Lung (tissue), 12 donors: ENCODE results near the gene HSD17B7. TPM values are rescaled to one million over a fixed set of nuclear protein-coding genes. Genes with fewer than 3 reads are reported as not detected.
"Not testable (repeated sequence)": the region's sequence is repeated elsewhere in the genome, so short reads cannot be mapped to it uniquely, and the experiment has no call there.

ENCODE experiments used
- ATAC-seq: fragments of 200-7000 bp; cut with Tn5 transposase; one replicate; pipeline ENCODE4 v1.9.1; 2020; ENCODE audit warnings: moderate number of reproducible peaks; ENCODE audit not compliant: insufficient read depth, low FRiP score
- DNase-seq, 3 donors: peaks; one replicate each; pipeline ENCODE4 v3.0.0-alpha.2; 2013 to 2017
- H3K27ac ChIP-seq, 2 donors: one replicate each; pipeline ENCODE4 v1.5.1; 2013; ENCODE audit warnings: mild to moderate bottlenecking in 2 of 2, moderate library complexity in 2 of 2, control low read depth in 1 of 2, inconsistent platforms in 1 of 2, low read depth in 1 of 2, low read length in 1 of 2
- H3K27me3 ChIP-seq, 3 donors: one replicate each; pipeline ENCODE4 v1.5.1; 2013; ENCODE audit warnings: low read length in 2 of 3; ENCODE audit not compliant: control insufficient read depth in 3 of 3, insufficient read depth in 3 of 3
- H3K36me3 ChIP-seq, 4 donors: one replicate each; pipeline ENCODE4 v1.5.1; 2013; ENCODE audit warnings: low read length in 4 of 4, mild to moderate bottlenecking in 1 of 4, moderate library complexity in 1 of 4; ENCODE audit not compliant: control insufficient read depth in 4 of 4, insufficient read depth in 4 of 4
- H3K4me1 ChIP-seq, 5 donors: one replicate each; pipeline ENCODE4 v1.5.1; 2013; ENCODE audit warnings: low read length in 5 of 5, mild to moderate bottlenecking in 2 of 5, moderate library complexity in 1 of 5; ENCODE audit not compliant: control insufficient read depth in 5 of 5, insufficient read depth in 5 of 5
- H3K4me3 ChIP-seq: one replicate; pipeline ENCODE4 v1.5.1; 2013; ENCODE audit warnings: mild to moderate bottlenecking, control low read depth, moderate library complexity
- H3K9ac ChIP-seq, 2 donors: one replicate each; pipeline ENCODE4 v1.5.1; 2013; ENCODE audit warnings: low read length in 2 of 2, control low read depth in 1 of 2; ENCODE audit not compliant: insufficient read depth in 1 of 2
- H3K9me3 ChIP-seq, 4 donors: one replicate each; pipeline ENCODE4 v1.5.1; 2013; ENCODE audit warnings: low read length in 3 of 4, mild to moderate bottlenecking in 1 of 4, moderate library complexity in 1 of 4; ENCODE audit not compliant: control insufficient read depth in 4 of 4, insufficient read depth in 3 of 4
- WGBS, 2 donors: extraction: QIAGEN DNeasy Blood & Tissue Kit; methylation state at CpG; one replicate each; pipeline ENCODE4 v1.1.7; 2013; 5-methylcytosine and 5-hydroxymethylcytosine counted together
- polyA plus RNA-seq, 2 donors: library from polyadenylated mRNA; stranded (reverse); fragments of 200-250 nt; gene quantifications; one replicate each; pipeline ENCODE4 v1.2.1, GENCODE V29; 2013
- total RNA-seq, 2 donors: library from RNA; depleted of rRNA in 1 of 2; stranded (reverse); fragments of >200 nt in 1 of 2; gene quantifications; one replicate each; pipeline ENCODE4 v1.2.1, GENCODE V29; 2014 to 2021
- TF ChIP-seq, protein P1 (sequence below): IDR thresholded peaks from 2 replicates; pipeline ENCODE4 v1.5.1; 2012; ENCODE audit warnings: mild to moderate bottlenecking; ENCODE audit errors: control extremely low read depth, extremely low read depth
- donor health status: control.
- donor health status: control.
- donor health status: Bipolar disorder and iron deficiency.
- donor health status: healthy.
- donor health status: DM: yes; HTN: yes; CAD: no.

Gene HSD17B7
- total and polyA plus RNA-seq, 4 donors, result 23.4 to 53.7 (median 37.1) TPM

GRCh38 chr1:162774007-162774406 is 16.5 kb upstream of the HSD17B7 start:
- Histone ChIP-seq H3K9me3 (peaks cover 0 to 2% (median 0%) of the 10 kb centered on the region in 4 donors), H3K27ac (no peak overlapping the region), H3K4me1 (no peaks in the 10 kb centered on the region), H3K27me3 (no peaks in the 10 kb centered on the region), H3K36me3 (peaks cover 2 to 30% (median 10%) of the 10 kb centered on the region in 4 donors), H3K4me3 (no peak overlapping the region), H3K9ac (no peak overlapping the region)
- no peak for ATAC-seq
- TF ChIP-seq, protein P1, sequence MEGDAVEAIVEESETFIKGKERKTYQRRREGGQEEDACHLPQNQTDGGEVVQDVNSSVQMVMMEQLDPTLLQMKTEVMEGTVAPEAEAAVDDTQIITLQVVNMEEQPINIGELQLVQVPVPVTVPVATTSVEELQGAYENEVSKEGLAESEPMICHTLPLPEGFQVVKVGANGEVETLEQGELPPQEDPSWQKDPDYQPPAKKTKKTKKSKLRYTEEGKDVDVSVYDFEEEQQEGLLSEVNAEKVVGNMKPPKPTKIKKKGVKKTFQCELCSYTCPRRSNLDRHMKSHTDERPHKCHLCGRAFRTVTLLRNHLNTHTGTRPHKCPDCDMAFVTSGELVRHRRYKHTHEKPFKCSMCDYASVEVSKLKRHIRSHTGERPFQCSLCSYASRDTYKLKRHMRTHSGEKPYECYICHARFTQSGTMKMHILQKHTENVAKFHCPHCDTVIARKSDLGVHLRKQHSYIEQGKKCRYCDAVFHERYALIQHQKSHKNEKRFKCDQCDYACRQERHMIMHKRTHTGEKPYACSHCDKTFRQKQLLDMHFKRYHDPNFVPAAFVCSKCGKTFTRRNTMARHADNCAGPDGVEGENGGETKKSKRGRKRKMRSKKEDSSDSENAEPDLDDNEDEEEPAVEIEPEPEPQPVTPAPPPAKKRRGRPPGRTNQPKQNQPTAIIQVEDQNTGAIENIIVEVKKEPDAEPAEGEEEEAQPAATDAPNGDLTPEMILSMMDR, result no peak
- no peak for DNase-seq

DNA sequence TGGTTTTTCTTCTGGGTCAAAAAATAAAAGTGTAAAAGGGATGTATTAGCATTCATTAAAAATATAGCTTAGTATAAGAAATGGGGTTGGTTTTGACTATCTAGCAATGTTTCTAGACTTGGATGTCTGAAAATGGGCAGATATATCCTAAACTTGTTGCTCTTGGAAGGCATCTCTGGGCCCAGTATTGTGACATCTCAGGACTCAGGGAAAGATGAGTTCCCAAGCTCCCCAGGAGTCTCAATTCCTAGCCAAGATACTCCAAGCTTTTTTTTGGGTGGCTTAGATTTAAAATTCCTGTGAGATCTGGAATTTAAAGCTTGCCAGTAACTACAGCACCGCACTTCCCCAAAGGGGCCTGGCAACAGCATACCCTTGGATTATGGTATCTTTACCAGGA is 11.5 kb upstream of the HSD17B7 start:
- TF ChIP-seq, protein P1, result no peak
- 94 to 99% methylated on average over 1 of the region's 1 CpG for WGBS, 2 donors
- no peaks in the 10 kb centered on the region for H3K9me3 ChIP-seq
- ATAC-seq (no peak), DNase-seq (no peak)
- H3K9ac ChIP-seq, result no peak overlapping the region
- no peaks in the 10 kb centered on the region for H3K4me1 ChIP-seq
- H3K4me3 ChIP-seq, result no peak overlapping the region
- H3K36me3 ChIP-seq, result peaks cover 0 to 26% (median 16%) of the 10 kb centered on the region in 4 donors
- H3K27me3 ChIP-seq, result no peaks in the 10 kb centered on the region
- H3K27ac ChIP-seq, result no peak overlapping the region

DNA sequence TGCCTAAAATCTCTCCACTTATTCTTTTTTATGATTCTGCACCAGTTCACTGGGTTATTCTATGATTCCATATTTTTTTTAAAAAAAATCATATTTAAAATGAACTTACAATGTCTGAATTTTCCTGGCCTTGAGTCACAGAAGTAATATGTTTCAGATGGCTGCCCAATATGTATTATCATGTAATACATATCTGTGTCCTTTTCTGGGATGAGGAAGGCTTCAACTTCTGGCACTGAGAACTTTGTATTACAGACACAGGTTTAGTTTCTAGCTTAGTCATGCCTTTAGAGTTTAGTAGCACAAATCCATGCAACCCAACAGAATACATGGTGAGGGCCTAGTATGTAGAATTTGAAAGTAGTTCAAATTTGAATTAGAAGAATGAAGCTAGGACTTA is 7.8 kb upstream of the HSD17B7 start:
- DNase-seq, result no peak
- no peak for ATAC-seq
- H3K4me3 ChIP-seq, result no peak overlapping the region
- peaks cover 0 to 18% (median 11%) of the 10 kb centered on the region in 4 donors for H3K36me3 ChIP-seq
- TF ChIP-seq, protein P1, result no peak
- H3K4me1 ChIP-seq, result peaks cover 0 to 3% (median 0%) of the 10 kb centered on the region in 5 donors
- no peaks in the 10 kb centered on the region for H3K27me3 ChIP-seq
- H3K9ac ChIP-seq, result no peak overlapping the region
- H3K9me3 ChIP-seq, result no peaks in the 10 kb centered on the region
- H3K27ac ChIP-seq, result no peak overlapping the region

GRCh38 chr1:162784926-162785325 is 5.6 kb upstream of the HSD17B7 start:
- not testable (repeated sequence) for H3K9me3 ChIP-seq, ATAC-seq, H3K27me3 ChIP-seq, H3K9ac ChIP-seq, H3K4me3 ChIP-seq, H3K4me1 ChIP-seq, H3K27ac ChIP-seq, DNase-seq
- 79 to 100% methylated on average over 1 of the region's 1 CpG for WGBS, 2 donors
- H3K36me3 ChIP-seq, result peaks cover 0 to 11% (median 5%) of the 10 kb centered on the region in 4 donors

DNA sequence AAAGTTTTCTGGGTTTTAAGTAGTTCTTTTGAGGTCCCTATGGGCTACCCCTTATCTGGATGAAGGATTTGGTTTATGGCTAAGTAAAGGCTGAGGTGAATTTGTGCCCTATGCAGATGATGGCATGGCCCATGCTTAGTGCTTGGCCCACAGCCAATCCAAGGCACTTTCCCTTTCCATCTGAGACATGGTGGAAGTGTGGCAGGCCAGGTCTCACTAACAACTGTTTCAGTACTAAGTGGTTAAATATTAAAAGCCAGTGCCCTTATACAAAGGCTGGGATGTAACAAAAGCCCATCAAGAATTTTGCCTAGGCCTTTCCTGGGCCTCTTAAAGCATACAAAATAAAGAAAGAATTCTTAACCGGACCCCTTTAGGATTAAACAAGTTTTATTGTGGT is 1.7 kb upstream of the HSD17B7 start:
- 88 to 95% methylated on average over 1 of the region's 1 CpG for WGBS, 2 donors
- DNase-seq, result peak; percentile 57 to 72 (median 71)
- not testable (repeated sequence) for H3K4me3 ChIP-seq, H3K9ac ChIP-seq, H3K27ac ChIP-seq, H3K36me3 ChIP-seq, ATAC-seq, H3K27me3 ChIP-seq, H3K4me1 ChIP-seq, H3K9me3 ChIP-seq

DNA sequence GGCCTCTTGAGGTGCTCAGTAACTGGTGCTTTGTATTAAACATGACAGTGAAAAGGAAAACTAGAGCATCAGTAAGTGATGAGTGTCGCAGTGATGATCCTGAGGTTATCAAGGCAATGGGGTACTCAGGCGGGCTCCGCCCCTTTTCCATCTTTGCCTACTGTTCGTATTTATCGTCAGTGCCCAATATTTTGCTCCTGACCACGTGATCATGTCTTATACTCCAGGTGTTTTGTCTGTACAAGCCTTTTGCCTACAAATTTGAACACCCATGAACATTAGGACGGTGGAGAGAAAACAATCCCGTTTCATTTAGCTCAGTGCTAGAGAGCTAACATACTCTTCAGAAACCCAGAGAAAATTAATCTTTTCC is 469 bp downstream of the HSD17B7 start:
- H3K27ac ChIP-seq, result not testable (repeated sequence)

More for the DNA sequence above, 469 bp downstream of the HSD17B7 start:
- H3K9ac ChIP-seq, result peak overlapping the region in 1 of 2 donors; percentile 55
- not testable (repeated sequence) for ATAC-seq, H3K36me3 ChIP-seq, H3K27me3 ChIP-seq, H3K4me3 ChIP-seq, H3K9me3 ChIP-seq, H3K4me1 ChIP-seq
- WGBS, 2 donors, result 0 to 2% methylated on average over 7 of the region's 8 CpGs
- peak in 2 of 3 donors; percentile 18 to 48 for DNase-seq
